GM23338 (cell line): ENCODE measurements around the gene NRCAM.

Experiments
- CREB1 ChIP-seq: fragments of 250-450 bp; sonication (Bioruptor Pico); IDR thresholded peaks from 2 replicates; pipeline ENCODE4 v1.5.0; 2020; ENCODE audit warnings: low read depth, mild to moderate bottlenecking, moderate library complexity
- CTCF ChIP-seq, 2 experiments: fragments of 200-600 bp in 1 of 2; sonication (generic) in 1 of 2; conservative IDR thresholded peaks; 2 replicates each; pipeline versions ENCODE4 v1.5.1 to v1.6.1; 2016 to 2017; ENCODE audit warnings: antibody characterized with exemption in 2 of 2, low read depth in 2 of 2, mild to moderate bottlenecking in 2 of 2, moderate library complexity in 1 of 2
- EZH2phosphoT487 ChIP-seq: fragments of 200-600 bp; sonication (generic); IDR thresholded peaks from one replicate; pipeline ENCODE4 v1.8.1; 2018; ENCODE audit warnings: antibody characterized with exemption; ENCODE audit not compliant: unreplicated experiment
- POLR2AphosphoS5 ChIP-seq: IDR thresholded peaks from 2 replicates; pipeline ENCODE4 v1.6.1; 2016; ENCODE audit warnings: antibody characterized with exemption, low read depth
- REST ChIP-seq: IDR thresholded peaks from one replicate; pipeline ENCODE4 v1.6.1; 2018; ENCODE audit warnings: antibody characterized with exemption; ENCODE audit not compliant: unreplicated experiment

- no peak for TF ChIP-seq EZH2phosphoT487
- TF ChIP-seq CTCF (conservative IDR thresholded peaks at IDR 0.05; ENCODE audit: low read depth in 2 of 2): no peak
- TF ChIP-seq REST: no peak
- no peak for TF ChIP-seq CREB1 (CRISPR knock-in tag)
- TF ChIP-seq POLR2AphosphoS5: no peak
These were observed 176.1 kb downstream of the NRCAM start for GRCh38 chr7:108280136-108280535.
